Skin of body (tissue), 2 donors: ENCODE results near the gene RAD51C. TPM values are rescaled to one million over a fixed set of nuclear protein-coding genes. Genes with fewer than 3 reads are reported as not detected.
"Not testable (repeated sequence)": the region's sequence is repeated elsewhere in the genome, so short reads cannot be mapped to it uniquely, and the experiment has no call there.

Source experiments
- DNase-seq: peaks from one replicate; lab custom pipeline; 2025; lab: John Stamatoyannopoulos, UW
- total RNA-seq: library from RNA; depleted of rRNA; stranded (reverse); fragments of >200 nt; gene quantifications from one replicate; pipeline ENCODE4 v1.2.3, GENCODE V29; 2014

The RAD51C gene
- total RNA-seq, 1 donor from 2014 or later = 22.4 TPM

DNA sequence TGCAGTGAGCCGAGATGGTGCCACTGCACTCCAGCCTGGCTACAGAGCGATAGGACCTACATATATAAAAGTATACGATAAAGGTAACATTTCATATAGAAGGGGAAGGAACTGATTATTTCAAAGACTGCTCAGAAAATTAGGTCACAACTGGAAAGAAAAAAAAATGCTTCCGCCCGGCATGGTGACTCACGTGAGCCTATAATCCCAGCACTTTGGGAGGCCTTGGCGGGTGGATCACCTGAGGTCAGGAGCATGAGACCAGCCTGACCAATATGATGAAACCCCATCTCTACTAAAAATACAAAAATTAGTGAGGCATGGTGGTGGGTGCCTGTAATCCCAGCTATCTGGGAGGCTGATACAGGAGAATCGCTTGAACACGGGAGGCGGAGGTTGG is 8.4 kb upstream of the RAD51C start:
- DNase-seq = no peak

- DNase-seq = not testable (repeated sequence)
Measured at GRCh38 chr17:58684462-58684861, 7.9 kb upstream of the RAD51C start.

DNA sequence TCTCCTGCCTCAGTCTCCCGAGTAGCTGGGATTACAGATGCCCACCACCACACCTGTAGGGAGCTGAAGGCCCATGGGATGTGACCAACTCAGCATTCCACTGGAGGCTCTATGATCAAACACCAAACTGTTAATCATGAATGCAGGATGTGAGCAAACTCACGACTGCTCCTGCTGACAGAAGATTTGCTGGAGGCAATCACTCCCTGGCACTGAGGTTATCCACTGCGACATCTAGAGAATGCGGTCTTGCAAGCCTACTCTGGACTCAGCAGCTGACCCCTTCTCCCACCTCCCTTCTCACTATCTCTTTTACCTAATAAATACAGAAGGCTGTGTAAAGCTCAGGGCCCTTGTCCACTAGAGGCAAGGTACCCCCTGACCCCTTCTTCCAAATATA is 5.4 kb upstream of the RAD51C start:
- no peak for DNase-seq

GRCh38 chr17:58688521-58688920 is 3.9 kb upstream of the RAD51C start:
- no peak for DNase-seq

GRCh38 chr17:58690033-58690432 is 2.4 kb upstream of the RAD51C start:
- DNase-seq = not testable (repeated sequence)

- no peak for DNase-seq
Measured at GRCh38 chr17:58691701-58692238, 632 bp upstream of the RAD51C start, which contains the start of gene TEX14. TEX14 (minus strand) TSS chr17:58692045; CDS start chr17:58652001, 40,044 bp downstream.

DNA sequence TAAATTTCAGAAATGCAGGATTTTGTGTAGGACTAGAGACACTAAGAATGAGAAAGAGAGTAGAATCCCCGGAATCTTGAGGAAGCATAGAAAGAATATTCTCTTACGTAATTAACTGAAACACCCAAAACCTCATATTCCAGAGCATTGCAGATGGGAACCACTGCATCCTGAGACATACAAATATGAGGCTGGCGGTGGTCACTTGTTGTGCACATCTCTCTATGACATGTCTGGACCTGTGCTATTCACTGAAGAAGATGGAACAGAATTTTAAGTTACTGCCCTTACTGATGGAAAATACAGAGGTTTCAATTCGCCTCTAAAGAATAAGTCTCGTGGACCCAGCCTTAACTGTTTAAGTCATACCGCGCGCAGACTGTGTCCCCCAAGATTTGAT is 806 bp downstream of the RAD51C start:
- DNase-seq = no peak

DNA sequence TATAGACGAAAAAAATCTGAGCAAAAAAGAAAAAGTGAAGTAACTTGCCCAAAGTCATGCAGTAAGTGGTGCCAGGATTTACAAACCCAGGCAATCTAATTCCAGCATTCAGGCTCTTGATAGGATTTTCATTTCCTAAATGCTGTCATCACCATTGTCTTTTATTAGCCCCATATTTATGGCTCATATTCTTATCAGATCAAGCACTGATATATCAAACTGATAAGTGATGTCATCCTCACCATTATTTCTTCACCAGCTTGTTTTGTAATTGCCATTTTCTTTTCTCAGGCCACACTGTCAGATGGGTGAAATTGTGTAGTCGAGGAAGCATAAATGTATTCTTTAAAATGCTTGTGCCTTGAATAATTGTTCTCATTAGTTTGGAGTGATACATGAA is 1.3 kb downstream of the RAD51C start:
- DNase-seq = no peak

DNA sequence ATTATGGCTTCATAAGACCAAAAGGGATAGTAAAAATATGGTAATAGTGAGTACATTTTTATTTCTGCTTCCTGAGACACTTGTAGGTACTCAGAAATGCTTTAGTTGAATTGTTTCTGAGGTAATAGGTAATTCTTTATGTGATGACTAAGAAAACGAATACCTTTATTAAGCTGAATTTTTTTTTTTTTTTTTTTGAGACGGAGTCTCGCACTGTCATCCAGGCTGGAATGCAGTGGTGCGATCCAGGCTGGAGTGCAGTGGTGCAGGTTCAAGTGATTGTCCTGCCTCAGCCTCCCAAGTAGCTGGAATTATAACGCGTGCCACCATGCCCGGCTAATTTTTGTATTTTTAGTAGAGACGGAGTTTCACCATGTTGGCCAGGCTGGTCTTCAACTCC is 1.9 kb downstream of the RAD51C start:
- DNase-seq = no peak

DNA sequence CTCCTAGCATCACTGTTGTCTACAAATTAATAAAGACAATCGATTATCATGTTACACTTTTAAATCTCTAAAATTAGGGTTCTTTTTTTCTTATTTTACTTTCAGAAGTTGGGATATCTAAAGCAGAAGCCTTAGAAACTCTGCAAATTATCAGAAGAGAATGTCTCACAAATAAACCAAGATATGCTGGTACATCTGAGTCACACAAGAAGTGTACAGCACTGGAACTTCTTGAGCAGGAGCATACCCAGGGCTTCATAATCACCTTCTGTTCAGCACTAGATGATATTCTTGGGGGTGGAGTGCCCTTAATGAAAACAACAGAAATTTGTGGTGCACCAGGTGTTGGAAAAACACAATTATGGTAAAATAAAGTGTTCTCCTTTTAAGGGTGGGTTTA is 2.4 kb downstream of the RAD51C start:
- DNase-seq = no peak

GRCh38 chr17:58699771-58700170 is 7.4 kb downstream of the RAD51C start:
- no peak for DNase-seq

GRCh38 chr17:58702045-58702476 is 9.7 kb downstream of the RAD51C start:
- no peak for DNase-seq

GRCh38 chr17:58702708-58703107 is 10.3 kb downstream of the RAD51C start:
- DNase-seq = no peak

- DNase-seq = no peak
Measured at GRCh38 chr17:58703137-58703915, 10.9 kb downstream of the RAD51C start.

DNA sequence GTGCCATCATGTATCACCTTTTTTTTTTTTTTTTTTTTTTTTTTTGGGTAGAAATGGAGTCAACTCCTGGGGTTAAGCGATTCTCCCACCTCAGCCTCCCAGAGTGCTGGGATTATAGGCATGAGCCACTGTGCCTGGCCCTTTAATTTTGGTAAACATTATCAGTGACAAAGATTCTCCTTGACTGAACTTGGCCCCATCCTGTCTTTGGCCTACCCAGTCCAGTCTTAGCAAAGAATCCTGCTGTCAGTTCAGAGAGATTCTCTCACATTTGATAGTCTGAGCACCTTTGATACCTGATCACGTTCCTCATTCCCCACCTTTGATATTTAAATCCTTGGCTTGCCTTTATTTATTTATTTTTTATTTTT is 11.5 kb downstream of the RAD51C start:
- no peak for DNase-seq

- no peak for DNase-seq
Measured at GRCh38 chr17:58706351-58707140, 14.1 kb downstream of the RAD51C start.

- peak; percentile 4 for DNase-seq
Measured at GRCh38 chr17:58710948-58711552, 18.6 kb downstream of the RAD51C start.

GRCh38 chr17:58722274-58722673 is 29.9 kb downstream of the RAD51C start:
- DNase-seq = no peak

DNA sequence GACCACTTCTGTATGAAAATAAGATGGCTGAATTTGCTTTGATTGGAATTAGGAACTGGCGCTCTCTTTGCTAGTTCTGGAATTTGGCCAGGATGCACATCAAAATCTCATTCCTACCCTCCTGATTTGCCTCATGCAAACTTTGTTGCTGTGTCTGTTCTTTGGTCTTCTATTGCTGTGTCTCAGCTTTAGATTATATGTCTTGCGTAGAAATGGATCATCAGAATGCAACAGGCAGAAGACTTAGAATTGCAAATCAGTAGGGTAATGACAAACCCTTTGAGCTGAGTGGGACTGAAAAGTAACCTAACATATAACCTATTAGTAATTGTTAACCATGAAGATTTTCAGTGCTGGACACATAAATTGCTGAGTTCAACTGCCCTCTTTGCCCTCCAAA is 30.3 kb downstream of the RAD51C start:
- no peak for DNase-seq

DNA sequence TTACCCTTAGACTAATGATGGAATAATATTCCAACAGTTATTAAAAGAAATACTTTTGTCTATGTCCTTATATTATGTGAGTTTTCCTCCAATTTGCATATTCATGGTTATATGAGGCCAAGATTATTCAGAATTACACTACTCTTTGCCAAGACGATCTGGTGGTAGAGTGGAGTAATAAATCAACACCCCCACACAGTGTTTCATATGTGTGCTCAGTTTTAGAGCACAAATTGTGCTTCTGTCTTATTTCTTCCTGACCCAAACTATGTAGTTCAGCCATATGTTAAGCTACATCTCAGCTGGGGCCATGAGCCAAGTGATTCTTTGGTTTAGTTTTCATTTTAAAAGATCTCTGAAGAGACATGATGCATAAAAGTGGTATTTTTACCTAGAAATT is 36.4 kb downstream of the RAD51C start:
- no peak for DNase-seq

- no peak for DNase-seq
Measured at GRCh38 chr17:58730937-58731336, 38.5 kb downstream of the RAD51C start.

- no peak for DNase-seq
Measured at GRCh38 chr17:58734040-58734439, 41.6 kb downstream of the RAD51C start.
